Psoas muscle (tissue), 8 donors: ENCODE results near the gene PTTG1. TPM values are rescaled to one million over a fixed set of nuclear protein-coding genes. Genes with fewer than 3 reads are reported as not detected.
A peak's percentile ranks its signal among the peaks of the same experiment; 100 is the strongest.

Experiments used
- ATAC-seq, 4 donors: fragments of 200-7000 bp; cut with Tn5 transposase; one replicate each; pipeline ENCODE4 v1.9.1; 2020; ENCODE audit warnings: moderate library complexity in 3 of 4, mild to moderate bottlenecking in 2 of 4
- DNase-seq, 2 donors: peaks; one replicate each; pipeline ENCODE4 v3.0.0-alpha.2; 2020
- H3K27ac ChIP-seq: fragments of 200-600 bp; one replicate; pipeline ENCODE4 v1.8.0; 2022
- H3K27me3 ChIP-seq, 3 donors: fragments of 200-600 bp in 1 of 3; one replicate each; pipeline versions ENCODE4 v1.6.1 to v1.8.0; 2013 to 2022; ENCODE audit warnings: low read length in 2 of 3, mild to moderate bottlenecking in 2 of 3, moderate library complexity in 1 of 3; ENCODE audit not compliant: insufficient read depth in 3 of 3
- H3K36me3 ChIP-seq, 2 donors: fragments of 200-600 bp in 1 of 2; one replicate each; pipeline versions ENCODE4 v1.6.1 to v1.8.0; 2013 to 2022; ENCODE audit warnings: low read depth in 1 of 2, mild to moderate bottlenecking in 1 of 2, moderate library complexity in 1 of 2; ENCODE audit not compliant: insufficient read depth in 1 of 2
- H3K4me1 ChIP-seq: fragments of 200-600 bp; one replicate; pipeline ENCODE4 v1.8.0; 2022
- H3K4me3 ChIP-seq: fragments of 200-600 bp; one replicate; pipeline ENCODE4 v1.8.0; 2022; ENCODE audit warnings: mild to moderate bottlenecking
- H3K9me3 ChIP-seq: fragments of 200-600 bp; one replicate; pipeline ENCODE4 v1.8.0; 2022
- WGBS, 3 donors: extraction: QIAGEN DNeasy Blood & Tissue Kit; methylation state at CpG; one replicate each; pipeline versions ENCODE4 v1.1.6 to v1.1.7; 2013; 5-methylcytosine and 5-hydroxymethylcytosine counted together
- intact Hi-C, 2 donors: fragments of 100-400 bp; cut with DNase I; formaldehyde crosslinking; loops; one replicate each; pipeline versions ENCODE4 v1.11.0 to v1.14.2; 2022
- long read RNA-seq, 2 donors: library from polyadenylated mRNA; unstranded; transcript quantifications; one replicate each; pipeline ENCODE4 v2.0.0, GENCODE V29; 2021
- polyA plus RNA-seq, 3 donors: library from polyadenylated mRNA; stranded (reverse); fragments of 200-250 nt; gene quantifications; one replicate each; pipeline ENCODE4 v1.2.3, GENCODE V29; 2013
- total RNA-seq, 4 donors: library from RNA; stranded (reverse); fragmentation: NEBNext Ultra II Directional in 2 of 4; extraction: Animal tissue kit (Norgen Biotek cat#: 25700) in 2 of 4; gene quantifications; one replicate each; pipeline versions ENCODE4 v1.2.1 to v1.2.4, GENCODE V29; 2021 to 2023
- TF ChIP-seq, protein P1 (sequence below): fragments of 200-600 bp; IDR thresholded peaks from one replicate; pipeline ENCODE4 v1.8.0; 2022; ENCODE audit warnings: antibody characterized with exemption
- donor health status: healthy with polysubstance abuse.
- donor health status: DM: no; HTN: no; CAD: no; lungs with moderate emphysema.
- donor health status: Bipolar disorder and iron deficiency.
- donor health status: healthy.
- donor health status: DM: yes; HTN: yes; CAD: no.
- donor health status: DM: no; HTN: no; CAD: no.
- donor health status: DM: no; HTN: no; CAD: no.
- donor health status: DM: yes; HTN: yes; CAD: no.

PTTG1 gene
- total RNA-seq (1 to 10 TPM; 1.9 to 3.0 (median 2.4) TPM), polyA plus RNA-seq (10 to 100 TPM in 2 of 3 donors, 1 to 10 TPM in 1; 9.9 to 26.7 (median 10.7) TPM)
- long read RNA-seq, donor 1, partial matches to known transcripts, result 0 of 1 reads
- long read RNA-seq, donor 1, other reads (novel, unspliced or antisense), result 0 of 1 reads
- long read RNA-seq, donor 2, partial matches to known transcripts, result 0 of 2 reads
- long read RNA-seq, donor 2, other reads (novel, unspliced or antisense), result 0 of 2 reads

DNA sequence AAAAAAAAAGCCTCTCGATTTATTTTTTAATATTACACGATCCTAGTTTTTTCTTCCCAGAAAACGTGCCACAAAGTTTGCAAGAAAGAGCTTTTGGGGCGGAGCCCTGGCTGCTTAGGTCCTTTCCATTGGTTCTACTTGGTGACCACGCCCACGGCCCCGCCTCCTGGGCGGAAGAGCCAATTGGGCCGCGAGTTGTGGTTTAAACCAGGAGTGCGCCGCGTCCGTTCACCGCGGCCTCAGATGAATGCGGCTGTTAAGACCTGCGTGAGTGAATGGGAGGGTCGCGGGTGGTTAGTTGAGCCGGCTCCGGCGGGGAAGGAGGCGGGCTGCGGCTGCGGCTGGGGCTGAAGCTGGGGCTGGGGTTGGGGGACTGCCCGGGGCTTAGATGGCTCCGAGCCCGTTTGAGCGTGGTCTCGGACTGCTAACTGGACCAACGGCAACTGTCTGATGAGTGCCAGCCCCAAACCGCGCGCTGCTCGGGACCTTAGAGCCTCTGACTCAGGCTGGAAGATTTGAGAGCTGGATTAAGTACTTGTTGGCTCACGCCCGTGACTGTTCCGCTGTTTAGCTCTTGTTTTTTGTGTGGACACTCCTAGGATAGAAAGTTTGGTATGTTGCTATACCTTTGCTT, at the start of gene PTTG1:
Gene PTTG1 (plus strand): TSS at position 231 of the 634 bp plus-strand sequence. CDS start 458 bp downstream, outside the sequence.
- ATAC-seq, result peak; percentile 90 to 91 (median 90)
- 0 to 1% (median 1%) methylated on average over 39 of the region's 39 CpGs for WGBS, 3 donors
- peaks cover 18% of the 10 kb centered on the region for H3K4me1 ChIP-seq
- TF ChIP-seq, protein P1, sequence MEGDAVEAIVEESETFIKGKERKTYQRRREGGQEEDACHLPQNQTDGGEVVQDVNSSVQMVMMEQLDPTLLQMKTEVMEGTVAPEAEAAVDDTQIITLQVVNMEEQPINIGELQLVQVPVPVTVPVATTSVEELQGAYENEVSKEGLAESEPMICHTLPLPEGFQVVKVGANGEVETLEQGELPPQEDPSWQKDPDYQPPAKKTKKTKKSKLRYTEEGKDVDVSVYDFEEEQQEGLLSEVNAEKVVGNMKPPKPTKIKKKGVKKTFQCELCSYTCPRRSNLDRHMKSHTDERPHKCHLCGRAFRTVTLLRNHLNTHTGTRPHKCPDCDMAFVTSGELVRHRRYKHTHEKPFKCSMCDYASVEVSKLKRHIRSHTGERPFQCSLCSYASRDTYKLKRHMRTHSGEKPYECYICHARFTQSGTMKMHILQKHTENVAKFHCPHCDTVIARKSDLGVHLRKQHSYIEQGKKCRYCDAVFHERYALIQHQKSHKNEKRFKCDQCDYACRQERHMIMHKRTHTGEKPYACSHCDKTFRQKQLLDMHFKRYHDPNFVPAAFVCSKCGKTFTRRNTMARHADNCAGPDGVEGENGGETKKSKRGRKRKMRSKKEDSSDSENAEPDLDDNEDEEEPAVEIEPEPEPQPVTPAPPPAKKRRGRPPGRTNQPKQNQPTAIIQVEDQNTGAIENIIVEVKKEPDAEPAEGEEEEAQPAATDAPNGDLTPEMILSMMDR, result no peak
- peak; percentile 96 for DNase-seq
- H3K36me3 ChIP-seq, result no peaks in the 10 kb centered on the region
- peak within 1 kb of the TSS; percentile 78 for H3K4me3 ChIP-seq
- H3K27ac ChIP-seq, result peak within 1 kb of the TSS; percentile 76
- intact Hi-C loops, result no loop called here
- no peaks in the 10 kb centered on the region for H3K9me3 ChIP-seq
- H3K27me3 ChIP-seq, result no peaks in the 10 kb centered on the region

DNA sequence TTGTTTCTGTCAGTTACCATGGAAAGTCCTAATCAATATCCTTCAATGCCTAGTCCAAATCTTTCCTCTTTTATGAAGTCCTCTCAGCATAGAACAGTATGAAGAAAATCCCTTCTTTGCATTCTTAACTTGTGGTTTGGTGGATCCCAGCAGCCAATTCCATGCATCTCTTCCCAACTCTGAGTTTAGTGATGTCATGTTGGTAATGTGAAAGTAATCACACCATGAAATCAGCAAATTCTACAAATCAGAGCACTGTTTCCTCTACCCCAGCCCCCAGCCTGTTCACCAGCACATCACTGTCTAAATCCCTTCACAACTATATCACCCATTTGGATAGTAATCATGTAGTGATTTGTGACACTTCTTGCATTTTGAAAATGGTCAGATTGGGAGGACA, 46.5 kb upstream of the PTTG1 start:
- DNase-seq, result no peak
- no peaks in the 10 kb centered on the region for H3K9me3 ChIP-seq
- intact Hi-C loops, result no loop called here
- H3K4me3 ChIP-seq, result no peak overlapping the region
- no peak for ATAC-seq
- no peak overlapping the region for H3K27ac ChIP-seq
- no peaks in the 10 kb centered on the region for H3K36me3 ChIP-seq
- H3K4me1 ChIP-seq, result peaks cover 7% of the 10 kb centered on the region
- H3K27me3 ChIP-seq, result peaks cover 0 to 21% (median 2%) of the 10 kb centered on the region in 3 donors
- TF ChIP-seq, protein P1, result no peak

DNA sequence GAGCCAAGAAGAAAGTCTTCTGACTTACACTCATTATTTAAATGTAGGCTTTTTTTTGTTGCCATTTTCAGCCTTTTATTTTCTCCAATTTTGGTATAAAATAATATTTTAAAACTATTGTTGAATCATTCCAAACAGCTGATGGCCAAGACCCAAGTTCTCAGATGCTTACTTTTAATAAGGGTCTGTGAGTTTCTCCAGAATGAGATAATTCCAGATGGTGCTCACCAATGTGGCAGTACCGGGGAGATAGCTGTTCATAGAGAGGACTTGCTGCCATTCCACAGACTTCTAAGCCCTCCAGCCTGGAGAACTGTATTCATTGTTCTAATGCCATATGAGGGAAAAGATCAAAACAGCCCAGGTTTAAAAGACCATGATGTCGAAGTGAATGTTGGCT, 46.0 kb upstream of the PTTG1 start:
- TF ChIP-seq, protein P1, result no peak
- 29 to 41% (median 37%) methylated on average over 2 of the region's 2 CpGs for WGBS, 3 donors
- H3K27me3 ChIP-seq, result peaks cover 0 to 16% (median 2%) of the 10 kb centered on the region in 3 donors
- no peaks in the 10 kb centered on the region for H3K36me3 ChIP-seq
- intact Hi-C loops, result no loop called here
- H3K9me3 ChIP-seq, result no peaks in the 10 kb centered on the region
- no peak overlapping the region for H3K27ac ChIP-seq
- ATAC-seq, result no peak
- no peak overlapping the region for H3K4me3 ChIP-seq
- DNase-seq, result no peak
- H3K4me1 ChIP-seq, result peaks cover 2% of the 10 kb centered on the region

DNA sequence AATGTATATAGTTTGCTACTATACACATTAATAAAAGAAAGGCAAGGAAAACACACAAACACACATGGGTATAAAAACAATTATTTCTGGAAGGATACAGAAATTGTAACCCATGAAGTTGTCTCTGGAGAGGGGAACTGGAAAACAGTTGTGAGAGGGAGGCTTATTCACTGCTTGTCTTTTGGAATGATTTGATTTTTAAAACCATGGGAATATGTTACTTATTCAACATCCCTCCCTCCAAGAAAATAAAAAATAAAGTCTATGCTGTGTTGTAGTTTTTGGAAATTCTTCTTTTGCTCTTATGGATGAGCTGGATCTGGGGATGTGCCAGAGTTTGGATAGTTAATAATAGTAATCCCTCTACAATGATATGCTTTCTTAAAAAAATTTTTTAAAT, 45.2 kb upstream of the PTTG1 start:
- no peaks in the 10 kb centered on the region for H3K4me1 ChIP-seq
- intact Hi-C loops, result no loop called here
- H3K9me3 ChIP-seq, result no peaks in the 10 kb centered on the region
- DNase-seq (no peak), ATAC-seq (no peak)
- TF ChIP-seq, protein P1, result no peak
- no peaks in the 10 kb centered on the region for H3K36me3 ChIP-seq
- H3K4me3 ChIP-seq, result no peak overlapping the region
- no peak overlapping the region for H3K27ac ChIP-seq
- peaks cover 0 to 9% (median 2%) of the 10 kb centered on the region in 3 donors for H3K27me3 ChIP-seq
